ENCODE data around the gene MEX3C.

DNA sequence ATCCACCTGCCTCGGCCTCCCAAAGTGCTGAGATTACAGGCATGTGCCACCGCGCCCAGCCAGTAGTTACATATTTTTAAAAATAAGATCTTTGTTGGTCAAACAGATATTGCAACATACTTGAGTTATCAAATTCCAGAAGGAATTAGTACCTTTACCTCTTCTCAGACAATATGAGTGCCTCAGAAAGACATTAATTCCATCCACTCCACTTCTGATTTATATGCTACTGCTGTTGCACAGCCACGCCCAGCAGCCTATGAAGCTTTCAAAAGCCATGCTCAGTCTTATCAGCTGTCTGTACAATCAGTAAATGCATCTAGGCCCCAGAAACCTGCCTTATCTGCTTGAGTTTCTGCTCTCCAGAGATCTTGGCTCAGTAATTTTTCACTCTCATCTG lies 47.8 kb downstream of the MEX3C start:
- TF ChIP-seq POLR2A (IDR thresholded peaks at IDR 0.05) = no peak
- TF ChIP-seq, protein P1, sequence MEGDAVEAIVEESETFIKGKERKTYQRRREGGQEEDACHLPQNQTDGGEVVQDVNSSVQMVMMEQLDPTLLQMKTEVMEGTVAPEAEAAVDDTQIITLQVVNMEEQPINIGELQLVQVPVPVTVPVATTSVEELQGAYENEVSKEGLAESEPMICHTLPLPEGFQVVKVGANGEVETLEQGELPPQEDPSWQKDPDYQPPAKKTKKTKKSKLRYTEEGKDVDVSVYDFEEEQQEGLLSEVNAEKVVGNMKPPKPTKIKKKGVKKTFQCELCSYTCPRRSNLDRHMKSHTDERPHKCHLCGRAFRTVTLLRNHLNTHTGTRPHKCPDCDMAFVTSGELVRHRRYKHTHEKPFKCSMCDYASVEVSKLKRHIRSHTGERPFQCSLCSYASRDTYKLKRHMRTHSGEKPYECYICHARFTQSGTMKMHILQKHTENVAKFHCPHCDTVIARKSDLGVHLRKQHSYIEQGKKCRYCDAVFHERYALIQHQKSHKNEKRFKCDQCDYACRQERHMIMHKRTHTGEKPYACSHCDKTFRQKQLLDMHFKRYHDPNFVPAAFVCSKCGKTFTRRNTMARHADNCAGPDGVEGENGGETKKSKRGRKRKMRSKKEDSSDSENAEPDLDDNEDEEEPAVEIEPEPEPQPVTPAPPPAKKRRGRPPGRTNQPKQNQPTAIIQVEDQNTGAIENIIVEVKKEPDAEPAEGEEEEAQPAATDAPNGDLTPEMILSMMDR (IDR thresholded peaks at IDR 0.05) = no peak

All from adrenal gland (tissue), 5 donors.